Nephron (organoid): ENCODE data around the gene GDI2.

Experiments
- H3K27ac Mint-ChIP-seq, 3 experiments: 2 replicates each; pipeline ENCODE4 v1.8.0; 2020; ENCODE audit warnings: mixed read lengths in 3 of 3, mild to moderate bottlenecking in 2 of 3, moderate library complexity in 1 of 3
- H3K27me3 Mint-ChIP-seq: 2 replicates; pipeline ENCODE4 v1.8.0; 2021; ENCODE audit warnings: low read depth, mild to moderate bottlenecking, moderate library complexity, mixed read lengths
- H3K36me3 Mint-ChIP-seq: 2 replicates; pipeline ENCODE4 v1.8.0; 2020; ENCODE audit warnings: low read depth, mixed read lengths
- H3K4me1 Mint-ChIP-seq: 2 replicates; pipeline ENCODE4 v1.8.0; 2020; ENCODE audit warnings: mixed read lengths
- H3K4me3 Mint-ChIP-seq, 3 experiments: 2 replicates each; pipeline ENCODE4 v1.8.0; 2020; ENCODE audit warnings: mild to moderate bottlenecking in 3 of 3, mixed read lengths in 3 of 3, moderate library complexity in 2 of 3
- H3K9me3 Mint-ChIP-seq: 2 replicates; pipeline ENCODE4 v1.8.0; 2020; ENCODE audit warnings: mixed read lengths
- TF ChIP-seq, protein P1 (sequence below), 3 experiments: fragments of 200-600 bp; sonication (generic); IDR thresholded peaks; one replicate each; pipeline ENCODE4 v1.5.0; 2021; ENCODE audit warnings: antibody characterized with exemption in 3 of 3; ENCODE audit not compliant: unreplicated experiment in 3 of 3

Gene GDI2

DNA sequence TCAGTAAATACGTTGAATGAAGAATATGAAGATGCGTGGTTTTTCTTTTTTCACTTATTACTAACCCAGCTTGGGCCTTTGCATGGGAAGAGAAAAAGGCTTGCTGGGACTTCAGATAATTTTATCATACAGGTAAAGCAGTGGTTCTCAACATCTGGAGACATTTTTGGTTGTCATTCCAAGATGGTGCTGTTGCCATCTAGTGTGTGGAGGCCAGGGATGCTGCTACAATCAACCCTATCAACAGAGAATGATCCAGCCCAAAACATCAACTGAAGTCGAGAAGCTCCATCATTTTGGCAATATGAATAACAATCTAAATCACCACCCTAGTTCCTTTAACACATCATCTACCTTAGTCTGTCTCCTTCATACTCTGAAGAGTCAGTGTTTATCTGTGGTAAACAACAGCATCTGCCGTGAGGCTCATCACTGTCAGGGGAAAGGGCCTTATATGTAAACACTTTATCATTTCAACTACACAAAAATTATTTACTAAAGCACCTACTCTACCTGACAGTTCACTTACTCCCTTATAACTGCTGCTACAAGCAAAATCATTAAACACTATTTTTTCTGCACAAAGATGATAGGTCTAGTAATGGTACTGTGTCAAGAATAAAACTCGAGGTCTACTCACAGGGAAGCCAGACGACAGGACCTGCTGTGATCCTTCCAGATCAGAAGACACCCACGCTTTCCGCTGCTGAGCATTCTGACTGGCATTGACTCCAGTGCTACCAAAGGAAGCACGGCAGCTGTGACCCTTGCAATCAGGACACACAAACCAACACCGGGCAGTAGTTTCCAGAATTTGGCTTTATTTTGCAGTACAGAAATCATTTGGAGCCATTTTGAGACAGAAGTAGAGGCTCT is 48.6 kb downstream of the GDI2 start:
- H3K4me3 Mint-ChIP-seq: no peak overlapping the region

DNA sequence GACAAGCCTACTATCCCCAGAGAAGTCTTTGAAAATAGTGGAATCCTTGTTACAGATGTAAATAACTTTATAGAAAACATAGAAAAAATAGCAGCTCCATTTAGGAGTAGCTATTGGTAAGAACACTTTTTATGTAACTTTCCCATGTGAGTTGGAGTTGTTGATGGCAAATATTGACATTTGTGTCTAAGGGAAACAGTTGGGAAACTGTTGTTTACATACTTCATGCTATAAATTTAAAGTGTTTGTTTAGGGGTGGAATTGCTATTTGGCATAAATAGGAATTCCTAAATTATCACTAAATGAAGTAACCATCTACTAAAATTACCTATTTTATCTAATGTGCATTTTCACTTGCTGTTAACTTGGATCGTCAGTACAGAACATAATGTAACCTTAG is 50.7 kb downstream of the GDI2 start:
- Mint-ChIP-seq H3K27ac (no peak overlapping the region), H3K4me1 (no peaks in the 10 kb centered on the region), H3K9me3 (no peaks in the 10 kb centered on the region), H3K4me3 (no peak overlapping the region), H3K27me3 (no peaks in the 10 kb centered on the region), H3K36me3 (peaks cover 83% of the 10 kb centered on the region)
- TF ChIP-seq, protein P1, sequence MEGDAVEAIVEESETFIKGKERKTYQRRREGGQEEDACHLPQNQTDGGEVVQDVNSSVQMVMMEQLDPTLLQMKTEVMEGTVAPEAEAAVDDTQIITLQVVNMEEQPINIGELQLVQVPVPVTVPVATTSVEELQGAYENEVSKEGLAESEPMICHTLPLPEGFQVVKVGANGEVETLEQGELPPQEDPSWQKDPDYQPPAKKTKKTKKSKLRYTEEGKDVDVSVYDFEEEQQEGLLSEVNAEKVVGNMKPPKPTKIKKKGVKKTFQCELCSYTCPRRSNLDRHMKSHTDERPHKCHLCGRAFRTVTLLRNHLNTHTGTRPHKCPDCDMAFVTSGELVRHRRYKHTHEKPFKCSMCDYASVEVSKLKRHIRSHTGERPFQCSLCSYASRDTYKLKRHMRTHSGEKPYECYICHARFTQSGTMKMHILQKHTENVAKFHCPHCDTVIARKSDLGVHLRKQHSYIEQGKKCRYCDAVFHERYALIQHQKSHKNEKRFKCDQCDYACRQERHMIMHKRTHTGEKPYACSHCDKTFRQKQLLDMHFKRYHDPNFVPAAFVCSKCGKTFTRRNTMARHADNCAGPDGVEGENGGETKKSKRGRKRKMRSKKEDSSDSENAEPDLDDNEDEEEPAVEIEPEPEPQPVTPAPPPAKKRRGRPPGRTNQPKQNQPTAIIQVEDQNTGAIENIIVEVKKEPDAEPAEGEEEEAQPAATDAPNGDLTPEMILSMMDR (IDR thresholded peaks at IDR 0.05; ENCODE audit: unreplicated experiment in 3 of 3): no peak

More for the DNA sequence above, 48.6 kb downstream of the GDI2 start:
- Mint-ChIP-seq H3K9me3 (no peaks in the 10 kb centered on the region), H3K4me1 (no peaks in the 10 kb centered on the region), H3K27ac (no peak overlapping the region), H3K36me3 (peaks cover 83% of the 10 kb centered on the region), H3K27me3 (no peaks in the 10 kb centered on the region)
- TF ChIP-seq, protein P1 (IDR thresholded peaks at IDR 0.05; ENCODE audit: unreplicated experiment in 3 of 3): no peak

DNA sequence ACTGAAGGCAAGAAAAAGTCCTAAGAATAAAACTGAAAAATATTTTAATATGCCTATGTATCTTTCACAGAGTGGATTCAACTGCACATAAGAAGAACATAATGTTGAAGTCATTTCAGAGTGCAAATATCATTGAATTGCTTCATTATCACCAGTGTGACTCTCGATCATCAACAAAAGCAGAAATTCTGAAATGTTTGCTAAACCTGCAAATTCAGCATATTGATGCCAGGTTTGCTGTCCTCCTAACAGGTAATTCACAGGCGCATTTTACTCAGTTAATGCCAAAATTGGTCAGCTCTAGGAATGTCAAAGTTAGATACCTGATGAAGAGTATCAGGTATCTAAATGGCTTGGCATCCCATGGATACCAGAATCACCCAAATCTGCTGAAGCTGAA is 52.0 kb downstream of the GDI2 start:
- Mint-ChIP-seq H3K36me3 (peaks cover 81% of the 10 kb centered on the region), H3K4me1 (no peaks in the 10 kb centered on the region), H3K9me3 (no peaks in the 10 kb centered on the region), H3K27me3 (no peaks in the 10 kb centered on the region), H3K27ac (no peak overlapping the region), H3K4me3 (no peak overlapping the region)
- TF ChIP-seq, protein P1 (IDR thresholded peaks at IDR 0.05; ENCODE audit: unreplicated experiment in 3 of 3): no peak

DNA sequence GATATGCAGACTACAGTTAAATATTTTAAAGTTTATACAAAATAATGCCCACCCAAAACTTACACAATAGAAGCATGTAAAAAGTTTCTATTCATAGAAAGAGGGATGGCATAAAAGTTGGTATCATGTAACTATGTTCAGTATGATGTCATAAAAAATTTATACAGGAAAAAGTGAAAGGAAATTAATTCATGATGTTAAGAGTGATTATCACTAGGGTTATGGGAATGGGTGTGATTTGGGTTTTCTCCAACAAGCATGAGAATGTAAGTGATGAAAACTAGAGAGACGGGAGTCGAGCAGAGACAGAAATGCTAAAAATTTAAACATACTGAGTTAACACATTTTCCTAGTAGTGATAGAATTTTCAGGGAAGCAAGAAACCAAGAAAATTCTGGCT is 52.7 kb downstream of the GDI2 start:
- no peaks in the 10 kb centered on the region for H3K4me1 Mint-ChIP-seq
- H3K27me3 Mint-ChIP-seq: no peaks in the 10 kb centered on the region
- H3K9me3 Mint-ChIP-seq: no peaks in the 10 kb centered on the region
- no peak overlapping the region for H3K27ac Mint-ChIP-seq
- H3K4me3 Mint-ChIP-seq: no peak overlapping the region
- TF ChIP-seq, protein P1 (IDR thresholded peaks at IDR 0.05; ENCODE audit: unreplicated experiment in 3 of 3): no peak
- peaks cover 75% of the 10 kb centered on the region for H3K36me3 Mint-ChIP-seq

DNA sequence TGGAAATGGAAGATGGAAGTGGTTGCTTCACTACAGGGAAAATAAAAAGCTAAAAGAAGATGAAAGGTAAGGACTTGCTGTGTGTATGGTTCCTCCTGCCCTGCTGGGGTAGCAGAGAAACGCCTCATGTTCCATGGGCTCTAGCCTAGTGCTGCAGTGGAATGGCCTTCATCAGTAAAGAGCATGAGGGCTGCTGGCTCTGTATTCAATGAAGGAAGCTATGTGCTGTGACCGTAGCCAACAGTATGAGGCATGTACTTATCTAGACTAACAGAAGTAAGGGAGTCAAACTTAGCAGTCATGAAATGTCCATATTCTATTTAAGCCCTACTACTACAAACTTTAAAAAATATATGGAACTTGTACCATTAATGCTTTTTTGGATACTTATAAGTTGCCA is 54.3 kb downstream of the GDI2 start:
- TF ChIP-seq, protein P1 (IDR thresholded peaks at IDR 0.05; ENCODE audit: unreplicated experiment in 3 of 3): no peak
- no peaks in the 10 kb centered on the region for H3K27me3 Mint-ChIP-seq
- no peaks in the 10 kb centered on the region for H3K9me3 Mint-ChIP-seq
- H3K36me3 Mint-ChIP-seq: peaks cover 63% of the 10 kb centered on the region
- H3K4me1 Mint-ChIP-seq: no peaks in the 10 kb centered on the region
- H3K27ac Mint-ChIP-seq: no peak overlapping the region
- no peak overlapping the region for H3K4me3 Mint-ChIP-seq
